Mesenteric fat pad (tissue), 1 donor: ENCODE results near the gene ZNF229. TPM values are rescaled to one million over a fixed set of nuclear protein-coding genes. Genes with fewer than 3 reads are reported as not detected.
A peak's percentile ranks its signal among the peaks of the same experiment; 100 is the strongest.
"Not testable (repeated sequence)": the region's sequence is repeated elsewhere in the genome, so short reads cannot be mapped to it uniquely, and the experiment has no call there.

Experiments
- DNase-seq: peaks from one replicate; pipeline ENCODE4 v3.0.0-alpha.2; 2020; ENCODE audit warnings: low spot score
- long read RNA-seq: library from polyadenylated mRNA; unstranded; transcript quantifications from one replicate; pipeline ENCODE4 v2.0.0, GENCODE V29; 2020
- total RNA-seq: library from RNA; stranded (reverse); fragmentation: NEBNext Ultra II Directional; extraction: Animal tissue kit (Norgen Biotek cat#: 25700); gene quantifications from one replicate; pipeline ENCODE4 v1.2.1, GENCODE V29; 2021
- donor health status: DM: yes; HTN: yes; CAD: no.

Gene ZNF229
- total RNA-seq, result 4.4 TPM
- long read RNA-seq, full-length matches to known transcripts, result 1 of 5 reads
- long read RNA-seq, partial matches to known transcripts, result 3 of 5 reads
- long read RNA-seq, other reads (novel, unspliced or antisense), result 1 of 5 reads

DNA sequence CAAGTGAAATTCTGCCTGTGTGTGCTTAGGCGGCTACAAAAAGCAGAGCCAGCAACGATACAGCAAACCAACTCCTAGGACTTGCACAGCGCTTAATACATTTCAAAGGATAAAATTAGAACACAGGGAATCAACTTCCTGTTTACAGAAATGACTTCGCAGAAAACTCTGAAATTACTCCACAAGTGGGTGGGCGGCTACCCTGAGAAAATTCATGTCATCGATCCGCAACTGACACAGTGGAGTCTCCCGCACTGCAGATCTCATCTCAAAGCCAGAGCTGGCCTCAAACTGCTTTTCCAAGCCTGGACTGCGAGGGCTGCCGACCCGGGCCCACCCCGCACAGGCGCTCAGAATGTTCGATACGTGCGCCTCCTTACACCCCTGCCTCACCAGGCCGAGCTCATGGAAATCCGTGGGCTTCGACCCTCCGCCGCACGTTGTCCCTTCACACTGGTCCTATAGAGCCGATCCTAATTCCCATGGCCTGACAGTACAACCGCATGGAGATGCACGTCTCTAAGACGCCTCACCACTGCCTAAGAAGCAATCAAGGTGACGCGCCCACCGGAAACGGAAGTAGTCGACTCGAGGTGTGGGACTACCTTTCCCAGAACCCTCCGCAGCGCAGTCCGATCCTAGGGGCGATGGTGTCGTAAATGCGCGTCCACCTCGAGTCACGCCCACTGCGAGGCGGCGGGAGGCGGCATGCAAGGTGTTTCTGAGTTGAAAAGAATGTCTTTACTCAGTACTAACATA lies at the start of gene ZNF229:
Gene ZNF229 (minus strand): TSS at position 557 of the 759 bp plus-strand sequence. CDS start 5,625 bp downstream, outside the sequence.
- DNase-seq, result no peak

GRCh38 chr19:44496711-44497110 lies 48.4 kb upstream of the ZNF229 start:
- no peak for DNase-seq

- DNase-seq, result no peak
Measured at GRCh38 chr19:44476559-44477408, 28.5 kb upstream of the ZNF229 start.

- not testable (repeated sequence) for DNase-seq
Measured at GRCh38 chr19:44468730-44469129, 20.5 kb upstream of the ZNF229 start.

DNA sequence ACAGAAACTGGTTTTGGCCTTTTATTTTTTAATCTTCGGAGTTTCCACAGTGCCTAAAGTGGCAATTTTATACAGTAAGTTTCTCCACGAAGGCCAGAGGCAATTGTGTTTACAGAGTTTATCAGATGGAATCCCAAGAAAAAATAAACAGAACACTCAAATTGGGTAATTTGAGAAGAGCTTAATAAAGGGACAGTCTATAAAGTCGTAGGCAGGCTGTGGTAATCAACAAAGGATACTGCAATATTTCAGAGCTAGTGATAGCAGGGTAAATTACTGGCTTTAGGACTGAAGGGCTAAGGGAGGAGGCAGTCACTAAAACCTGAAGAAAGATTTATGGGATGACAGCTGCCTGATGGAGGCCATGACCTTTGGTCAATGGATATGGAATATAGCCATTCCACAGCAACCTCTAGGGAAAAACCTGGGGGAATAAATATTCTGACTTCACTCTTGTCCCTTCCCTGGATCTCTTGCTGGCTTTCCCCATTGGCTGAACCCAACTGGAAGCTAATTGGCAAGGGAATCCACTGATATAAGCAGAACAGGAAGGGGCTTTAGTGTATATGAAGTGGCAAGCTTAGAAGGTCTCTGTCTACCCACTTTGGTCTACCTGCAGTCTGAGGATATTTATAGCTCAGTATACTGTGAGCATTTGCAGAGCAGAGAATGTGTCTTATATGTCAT lies 14.5 kb upstream of the ZNF229 start:
- not testable (repeated sequence) for DNase-seq

GRCh38 chr19:44456016-44456415 lies 7.7 kb upstream of the ZNF229 start:
- DNase-seq, result not testable (repeated sequence)

GRCh38 chr19:44455100-44455499 lies 6.8 kb upstream of the ZNF229 start:
- no peak for DNase-seq

GRCh38 chr19:44452367-44452766 lies 4.1 kb upstream of the ZNF229 start:
- no peak for DNase-seq

DNA sequence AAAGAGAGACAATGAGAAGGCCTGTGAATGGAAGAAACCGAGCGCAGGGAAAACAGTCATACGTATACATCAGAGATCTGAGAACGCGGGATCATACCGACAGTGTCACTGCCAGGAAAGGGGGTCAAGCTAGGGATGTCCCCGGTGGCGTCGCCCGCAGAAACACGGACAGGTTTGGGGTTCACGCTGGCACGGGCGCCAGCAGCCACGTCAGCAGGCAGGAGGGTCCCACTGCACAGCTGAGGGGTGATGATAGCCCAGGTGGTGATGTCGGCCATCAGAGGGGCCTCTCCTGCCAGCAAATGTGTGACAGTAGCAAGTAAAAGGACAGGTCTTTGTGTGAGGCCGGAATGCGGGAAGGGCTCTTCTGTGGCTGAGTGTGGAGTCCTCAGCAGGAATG lies 3.4 kb upstream of the ZNF229 start:
- DNase-seq, result no peak

DNA sequence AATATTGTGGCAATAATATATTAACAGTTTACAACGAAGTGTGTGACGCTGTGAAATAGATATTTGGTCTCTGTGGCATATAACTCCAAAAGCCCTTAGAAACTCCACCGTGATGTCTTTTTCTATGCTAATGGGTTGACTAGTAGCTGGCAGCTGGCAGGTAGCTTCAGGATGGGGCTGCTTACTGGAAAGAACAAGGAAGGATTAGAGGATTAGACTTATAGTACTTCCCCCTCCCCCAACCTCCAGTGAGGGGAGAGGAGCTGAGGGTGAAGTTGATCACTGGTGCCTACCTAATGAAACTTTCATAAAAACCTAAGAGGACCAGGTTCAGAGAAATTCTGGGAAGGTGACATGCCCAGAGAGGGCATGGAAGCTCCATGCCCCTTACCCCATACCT lies 9.8 kb downstream of the ZNF229 start:
- DNase-seq, result no peak

- DNase-seq, result no peak
Measured at GRCh38 chr19:44435441-44435840, 12.8 kb downstream of the ZNF229 start.

- no peak for DNase-seq
Measured at GRCh38 chr19:44430956-44431355, 17.3 kb downstream of the ZNF229 start.

GRCh38 chr19:44415553-44415952 lies 32.7 kb downstream of the ZNF229 start:
- DNase-seq, result not testable (repeated sequence)

- peak; percentile 94 for DNase-seq
Measured at GRCh38 chr19:44401139-44402115, 46.8 kb downstream of the ZNF229 start, which contains the start of gene ZNF285. Gene ZNF285, minus strand, starts transcription at chr19:44401608. Its CDS starts 4,395 bp downstream, at chr19:44397213.

DNA sequence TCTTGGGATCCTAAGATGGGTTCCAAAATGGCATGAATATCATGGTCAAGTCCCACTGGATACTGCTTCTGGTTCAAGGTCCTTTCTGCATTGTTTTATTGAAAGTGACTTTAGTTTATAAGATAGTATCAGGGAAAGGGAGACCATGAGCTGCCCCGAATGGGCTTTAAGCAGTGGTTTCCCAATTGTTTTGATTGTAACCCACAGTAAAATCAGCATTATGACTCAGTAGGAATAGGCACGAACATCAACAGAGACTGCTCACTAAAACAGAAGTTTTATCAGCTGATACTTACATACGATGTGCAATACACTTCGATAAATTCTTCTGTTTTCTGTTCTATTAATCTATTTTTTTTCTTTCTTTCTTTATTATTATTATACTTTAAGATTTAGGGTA lies 59.0 kb downstream of the ZNF229 start:
- DNase-seq, result not testable (repeated sequence)

Other genes starting within 250 kb of the ZNF229 start
- gene ZNF227, start 235.9 kb downstream of the ZNF229 start, total RNA-seq, result 13.8 TPM
- gene ZNF233, start 188.6 kb downstream of the ZNF229 start, total RNA-seq, result 0.13 TPM
- gene ZNF235, start 143.4 kb downstream of the ZNF229 start, total RNA-seq, result 3.2 TPM
- gene ZNF112, start 91.8 kb downstream of the ZNF229 start, total RNA-seq, result 2.5 TPM
- 0.93 TPM for gene ZNF285, start 46.9 kb downstream of the ZNF229 start, total RNA-seq
- 3.9 TPM for gene ZNF180, start 52.0 kb upstream of the ZNF229 start, total RNA-seq
- not detected for gene CEACAM20, start 81.2 kb upstream of the ZNF229 start, total RNA-seq
- gene IGSF23, start 165.1 kb upstream of the ZNF229 start, total RNA-seq, result not detected
- 30.3 TPM for gene PVR, start 195.4 kb upstream of the ZNF229 start, total RNA-seq
- 3.7 TPM for gene CEACAM19, start 223.0 kb upstream of the ZNF229 start, total RNA-seq